Measurements from ENCODE around the gene IFT27. TPM values are rescaled to one million over a fixed set of nuclear protein-coding genes. Genes with fewer than 3 reads are reported as not detected.
A peak's percentile ranks its signal among the peaks of the same experiment; 100 is the strongest.

Gene IFT27
- total RNA-seq, 1 donor from 2014 or later = 31.7 TPM

GRCh38 chr22:36773935-36774334 is 2.0 kb downstream of the IFT27 start:
- no peaks in the 10 kb centered on the region for H3K36me3 ChIP-seq
- no peak overlapping the region for H3K4me2 ChIP-seq
- peaks cover 3% of the 10 kb centered on the region for H3F3A ChIP-seq (ENCODE audit: low read depth)
- no peak overlapping the region for H3K27ac ChIP-seq
- TF ChIP-seq CTCF (IDR thresholded peaks at IDR 0.05) (peak; percentile 55), EZH2 (IDR thresholded peaks at IDR 0.05) (no peak)
- H4K20me1 ChIP-seq (ENCODE audit: low read depth) = peaks cover 3% of the 10 kb centered on the region
- Mint-ChIP-seq H3K4me3 (peak overlapping the region; percentile 28), H3K4me1 (peaks cover 26% of the 10 kb centered on the region), H3K36me3 (peaks cover 8% of the 10 kb centered on the region), H3K27ac (no peak overlapping the region), H3K27me3 (ENCODE audit: insufficient read depth, low read depth) (no peaks in the 10 kb centered on the region), H3K9me3 (peaks cover 17% of the 10 kb centered on the region)
- no peak overlapping the region for H2AFZ ChIP-seq (replicated peaks)
- no peaks in the 10 kb centered on the region for H3K9me3 ChIP-seq (ENCODE audit: low read depth)
- no peak overlapping the region for H3K4me3 ChIP-seq
- peaks cover 10% of the 10 kb centered on the region for H3K27me3 ChIP-seq
- DNase-seq (ENCODE audit: low spot score) = peak; percentile 37
- H3K4me1 ChIP-seq = peaks cover 7% of the 10 kb centered on the region
- H3K9ac ChIP-seq = no peak overlapping the region
- no peaks in the 10 kb centered on the region for H3K79me2 ChIP-seq (ENCODE audit: low read depth)

- Histone ChIP-seq H3K27me3 (peaks cover 7% of the 10 kb centered on the region), H4K20me1 (ENCODE audit: low read depth) (peaks cover 3% of the 10 kb centered on the region), H3F3A (ENCODE audit: low read depth) (peaks cover 3% of the 10 kb centered on the region), H3K9ac (no peak overlapping the region), H3K36me3 (no peaks in the 10 kb centered on the region), H3K9me3 (ENCODE audit: low read depth) (no peaks in the 10 kb centered on the region), H3K4me1 (peaks cover 7% of the 10 kb centered on the region), H2AFZ (replicated peaks) (no peak overlapping the region), H3K4me2 (no peak overlapping the region), H3K27ac (no peak overlapping the region), H3K79me2 (ENCODE audit: low read depth) (no peaks in the 10 kb centered on the region), H3K4me3 (no peak overlapping the region)
- H3K27me3 Mint-ChIP-seq (ENCODE audit: insufficient read depth, low read depth) = peaks cover 2% of the 10 kb centered on the region
- H3K4me3 Mint-ChIP-seq = no peak overlapping the region
- peaks cover 31% of the 10 kb centered on the region for H3K4me1 Mint-ChIP-seq
- DNase-seq (ENCODE audit: low spot score) = no peak
- peaks cover 2% of the 10 kb centered on the region for H3K36me3 Mint-ChIP-seq
- TF ChIP-seq EZH2 (IDR thresholded peaks at IDR 0.05) (no peak), EZH2phosphoT487 (IDR thresholded peaks at IDR 0.05) (no peak)
- no peak overlapping the region for H3K27ac Mint-ChIP-seq
- H3K9me3 Mint-ChIP-seq = peaks cover 4% of the 10 kb centered on the region
Observed at GRCh38 chr22:36772451-36772850, 3.5 kb downstream of the IFT27 start.

DNA sequence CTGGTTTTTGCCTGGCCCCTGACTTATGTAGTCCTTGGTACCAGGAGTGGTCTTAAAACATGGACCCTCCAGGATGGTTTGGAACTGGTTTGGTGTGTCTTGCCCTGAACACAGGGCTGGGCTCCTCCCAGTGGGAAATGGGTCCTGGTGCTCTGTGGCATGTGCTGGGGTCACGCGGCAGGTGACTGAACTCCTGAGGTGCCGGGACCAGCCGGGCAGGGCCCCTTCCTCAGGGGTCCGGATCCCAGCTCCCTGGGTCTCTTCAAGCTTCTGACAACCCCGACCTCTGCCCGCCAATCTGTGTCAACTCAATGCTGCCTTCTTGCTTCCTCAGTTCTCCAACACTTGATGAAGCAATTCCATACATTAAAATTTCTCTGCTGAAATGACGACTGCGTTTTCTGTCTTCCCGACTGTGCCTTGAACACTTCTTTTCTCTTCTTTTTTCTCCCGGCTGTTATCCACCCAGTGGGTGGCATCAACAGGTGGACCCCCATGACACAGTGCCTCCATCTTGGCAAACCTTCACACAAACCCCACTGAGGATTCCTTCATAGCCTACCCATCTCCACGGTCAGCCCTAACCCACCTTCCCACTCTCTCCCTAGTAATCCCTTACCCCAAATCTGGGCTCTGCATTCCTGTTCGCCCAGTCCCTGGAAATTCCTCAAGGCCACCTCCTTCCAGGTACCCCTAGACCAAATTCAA is 4.4 kb downstream of the IFT27 start:
- H3K27ac ChIP-seq = no peak overlapping the region
- no peak overlapping the region for H3K4me3 ChIP-seq
- H3K4me1 ChIP-seq = peaks cover 7% of the 10 kb centered on the region
- peak overlapping the region; percentile 5 for H3K27ac Mint-ChIP-seq
- no peaks in the 10 kb centered on the region for H3K27me3 ChIP-seq
- H3K79me2 ChIP-seq (ENCODE audit: low read depth) = no peaks in the 10 kb centered on the region
- peaks cover 4% of the 10 kb centered on the region for H3K27me3 Mint-ChIP-seq (ENCODE audit: insufficient read depth, low read depth)
- no peak overlapping the region for H3K4me2 ChIP-seq
- DNase-seq (ENCODE audit: low spot score) = peak; percentile 1
- no peaks in the 10 kb centered on the region for H3K36me3 ChIP-seq
- H4K20me1 ChIP-seq (ENCODE audit: low read depth) = peaks cover 3% of the 10 kb centered on the region
- peaks cover 6% of the 10 kb centered on the region for H3K36me3 Mint-ChIP-seq
- no peak overlapping the region for H2AFZ ChIP-seq (replicated peaks)
- H3K9me3 Mint-ChIP-seq = peaks cover 2% of the 10 kb centered on the region
- H3K4me3 Mint-ChIP-seq = no peak overlapping the region
- no peak for TF ChIP-seq EZH2phosphoT487 (IDR thresholded peaks at IDR 0.05)
- no peak for TF ChIP-seq CTCF (IDR thresholded peaks at IDR 0.05)
- TF ChIP-seq EZH2 (IDR thresholded peaks at IDR 0.05) = no peak
- peaks cover 3% of the 10 kb centered on the region for H3F3A ChIP-seq (ENCODE audit: low read depth)
- no peak overlapping the region for H3K9ac ChIP-seq
- no peaks in the 10 kb centered on the region for H3K9me3 ChIP-seq (ENCODE audit: low read depth)
- H3K4me1 Mint-ChIP-seq = peaks cover 25% of the 10 kb centered on the region

DNA sequence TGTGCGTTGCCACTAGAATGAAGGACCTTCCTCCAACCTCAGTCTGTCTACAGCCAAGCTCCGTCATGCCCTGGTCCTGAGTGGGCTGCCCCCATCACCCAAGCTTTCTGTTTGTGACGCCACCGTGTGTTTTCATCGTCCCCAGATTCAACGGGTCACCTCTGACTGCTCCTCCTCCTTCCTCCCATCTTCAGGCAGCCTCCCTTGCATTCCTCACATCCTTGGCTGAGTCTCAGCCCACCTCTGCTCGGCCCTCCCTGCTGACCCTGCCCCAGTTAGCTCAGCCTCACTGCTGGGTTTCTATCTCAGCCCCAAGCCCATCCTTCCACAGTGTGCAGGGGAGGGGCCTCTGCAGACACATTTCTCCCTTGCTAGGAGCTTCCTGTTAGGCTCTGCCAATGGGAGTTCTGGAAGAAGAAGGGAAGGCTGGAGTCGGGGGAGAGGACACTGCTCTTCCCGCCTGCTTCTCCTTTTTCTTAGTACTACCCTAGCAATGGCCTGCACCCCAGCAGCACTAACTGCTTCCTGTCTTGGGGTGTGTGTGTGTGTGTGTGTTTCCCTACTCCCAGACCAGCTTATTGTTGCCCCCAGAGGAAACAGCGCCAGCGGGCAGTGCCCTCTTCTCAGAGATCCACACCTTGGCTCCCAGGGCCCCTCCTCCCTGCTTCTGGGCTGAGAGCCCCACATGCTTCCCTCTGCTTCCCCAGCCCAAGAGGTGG is 5.2 kb downstream of the IFT27 start:
- H3K4me2 ChIP-seq = no peak overlapping the region
- H3K4me3 Mint-ChIP-seq = no peak overlapping the region

More for the DNA sequence above, 5.2 kb downstream of the IFT27 start:
- Histone ChIP-seq H3K9ac (no peak overlapping the region), H3K27me3 (no peaks in the 10 kb centered on the region), H3K79me2 (ENCODE audit: low read depth) (no peaks in the 10 kb centered on the region), H3F3A (ENCODE audit: low read depth) (peaks cover 3% of the 10 kb centered on the region), H4K20me1 (ENCODE audit: low read depth) (peaks cover 3% of the 10 kb centered on the region), H3K27ac (no peak overlapping the region), H3K4me3 (no peak overlapping the region), H3K36me3 (no peaks in the 10 kb centered on the region), H2AFZ (replicated peaks) (no peak overlapping the region), H3K9me3 (ENCODE audit: low read depth) (no peaks in the 10 kb centered on the region), H3K4me1 (peaks cover 7% of the 10 kb centered on the region)
- Mint-ChIP-seq H3K27ac (no peak overlapping the region), H3K36me3 (peaks cover 6% of the 10 kb centered on the region), H3K27me3 (ENCODE audit: insufficient read depth, low read depth) (peaks cover 4% of the 10 kb centered on the region), H3K4me1 (peaks cover 23% of the 10 kb centered on the region), H3K9me3 (no peaks in the 10 kb centered on the region)
- TF ChIP-seq EZH2phosphoT487 (IDR thresholded peaks at IDR 0.05) (no peak), CTCF (IDR thresholded peaks at IDR 0.05) (no peak), EZH2 (IDR thresholded peaks at IDR 0.05) (no peak)
- DNase-seq (ENCODE audit: low spot score) = peak; percentile 54

Measured in neural progenitor cell (in vitro differentiated cells).